C4-2B (cell line): ENCODE measurements around the gene ROS1.

Experiments
- ZFX ChIP-seq: fragments of 450-650 bp; IDR thresholded peaks from 2 replicates; pipeline ENCODE4 v1.6.1; 2017
- TF ChIP-seq, protein P1 (sequence below): fragments of 450-650 bp; conservative IDR thresholded peaks from 2 replicates; pipeline ENCODE4 v1.5.1; 2017; ENCODE audit warnings: mild to moderate bottlenecking

GRCh38 chr6:117326396-117326795 is 99.3 kb downstream of the ROS1 start:
- TF ChIP-seq, protein P1, sequence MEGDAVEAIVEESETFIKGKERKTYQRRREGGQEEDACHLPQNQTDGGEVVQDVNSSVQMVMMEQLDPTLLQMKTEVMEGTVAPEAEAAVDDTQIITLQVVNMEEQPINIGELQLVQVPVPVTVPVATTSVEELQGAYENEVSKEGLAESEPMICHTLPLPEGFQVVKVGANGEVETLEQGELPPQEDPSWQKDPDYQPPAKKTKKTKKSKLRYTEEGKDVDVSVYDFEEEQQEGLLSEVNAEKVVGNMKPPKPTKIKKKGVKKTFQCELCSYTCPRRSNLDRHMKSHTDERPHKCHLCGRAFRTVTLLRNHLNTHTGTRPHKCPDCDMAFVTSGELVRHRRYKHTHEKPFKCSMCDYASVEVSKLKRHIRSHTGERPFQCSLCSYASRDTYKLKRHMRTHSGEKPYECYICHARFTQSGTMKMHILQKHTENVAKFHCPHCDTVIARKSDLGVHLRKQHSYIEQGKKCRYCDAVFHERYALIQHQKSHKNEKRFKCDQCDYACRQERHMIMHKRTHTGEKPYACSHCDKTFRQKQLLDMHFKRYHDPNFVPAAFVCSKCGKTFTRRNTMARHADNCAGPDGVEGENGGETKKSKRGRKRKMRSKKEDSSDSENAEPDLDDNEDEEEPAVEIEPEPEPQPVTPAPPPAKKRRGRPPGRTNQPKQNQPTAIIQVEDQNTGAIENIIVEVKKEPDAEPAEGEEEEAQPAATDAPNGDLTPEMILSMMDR = no peak
- no peak for TF ChIP-seq ZFX
